H1 (cell line): ENCODE results near the gene TCEANC. TPM values are rescaled to one million over a fixed set of nuclear protein-coding genes. Genes with fewer than 3 reads are reported as not detected.

Experiments
- CTCF ChIA-PET: fragments of 300-600 bp; sonication (Branson Sonifier 250); formaldehyde crosslinking; loops from one replicate; lab custom pipeline; 2021; ENCODE audit not compliant: partially characterized antibody; lab: Charles Lee
- POLR2A ChIA-PET: fragments of 300-600 bp; sonication (Branson Sonifier 250); formaldehyde crosslinking; loops from one replicate; lab custom pipeline; 2021; ENCODE audit warnings: inconsistent platforms; ENCODE audit not compliant: partially characterized antibody; lab: Charles Lee
- DNase-seq, 2 experiments: peaks; one replicate each; pipeline versions ENCODE4 v3.0.0 to v3.0.0-alpha.2; 2010 to 2022; ENCODE audit warnings: low spot score in 2 of 2, low read depth in 1 of 2, mixed read lengths in 1 of 2
- FAIRE-seq: peaks from 2 replicates; lab custom pipeline; 2011; peaks lifted over from hg19 to GRCh38; lab: Jason Lieb, UNC
- H2AFZ ChIP-seq: 2 replicates; pipeline ENCODE4 v1.8.1; 2012; ENCODE audit warnings: low read length, inconsistent platforms
- H2AK5ac ChIP-seq: 2 replicates; pipeline ENCODE4 v1.6.1; 2013; ENCODE audit warnings: low read depth, low read length
- H2BK120ac ChIP-seq: replicated peaks from 2 replicates; pipeline ENCODE3; 2013; ENCODE audit warnings: low read depth, low read length, inconsistent platforms
- H2BK12ac ChIP-seq: 2 replicates; pipeline ENCODE4 v1.6.1; 2013; ENCODE audit warnings: low read depth, low read length
- H2BK15ac ChIP-seq: 2 replicates; pipeline ENCODE4 v1.6.1; 2013; ENCODE audit warnings: low read length
- H2BK20ac ChIP-seq: 2 replicates; pipeline ENCODE4 v1.6.1; 2013; ENCODE audit warnings: low read length
- H2BK5ac ChIP-seq: 2 replicates; pipeline ENCODE4 v1.6.1; 2013; ENCODE audit warnings: low read depth, low read length
- H3K14ac ChIP-seq: 2 replicates; pipeline ENCODE4 v1.6.1; 2013; ENCODE audit warnings: inconsistent platforms; ENCODE audit not compliant: insufficient read length
- H3K18ac ChIP-seq: 2 replicates; pipeline ENCODE4 v1.6.1; 2013; ENCODE audit warnings: low read length; ENCODE audit errors: extremely low read depth
- H3K23ac ChIP-seq: 2 replicates; pipeline ENCODE4 v1.6.1; 2013; ENCODE audit warnings: inconsistent platforms; ENCODE audit not compliant: insufficient read length
- H3K23me2 ChIP-seq: 2 replicates; pipeline ENCODE4 v1.6.1; 2013; ENCODE audit warnings: low read depth, low read length
- H3K27ac ChIP-seq: 2 replicates; pipeline ENCODE4 v1.6.1; 2011; ENCODE audit warnings: low read depth, low read length, inconsistent platforms
- H3K27me3 ChIP-seq, 4 experiments: replicated peaks in 1 of 4; 1 replicate in 1 of 4; 2 replicates in 3 of 4; pipeline versions ENCODE4 v1.6.1 to v1.8.1; 2011 to 2013; ENCODE audit warnings: low read length in 3 of 4, mild to moderate bottlenecking in 3 of 4, inconsistent platforms in 2 of 4, mixed read lengths in 2 of 4, moderate library complexity in 1 of 4; ENCODE audit not compliant: control insufficient read depth in 3 of 4, insufficient read depth in 3 of 4; ENCODE audit errors: extremely low read depth in 1 of 4
- H3K36me3 ChIP-seq, 4 experiments: 2 replicates each; pipeline versions ENCODE4 v1.6.1 to v1.8.1; 2011 to 2013; ENCODE audit warnings: mild to moderate bottlenecking in 4 of 4, low read length in 3 of 4, moderate library complexity in 2 of 4, control low read depth in 1 of 4, inconsistent platforms in 1 of 4; ENCODE audit not compliant: insufficient read depth in 4 of 4, control insufficient read depth in 2 of 4
- H3K4ac ChIP-seq: replicated peaks from 2 replicates; pipeline ENCODE3; 2013; ENCODE audit warnings: low read length, low read depth, mixed read lengths, inconsistent platforms; ENCODE audit not compliant: insufficient read length
- H3K4me1 ChIP-seq, 4 experiments: replicated peaks in 1 of 4; 1 replicate in 1 of 4; 2 replicates in 3 of 4; pipeline versions ENCODE4 v1.6.1 to v1.8.1; 2011 to 2013; ENCODE audit warnings: low read length in 3 of 4, inconsistent platforms in 2 of 4, mixed read lengths in 1 of 4; ENCODE audit not compliant: insufficient read depth in 4 of 4, control insufficient read depth in 3 of 4
- H3K4me2 ChIP-seq, 2 experiments: 2 replicates each; pipeline versions ENCODE4 v1.6.1 to v1.8.1; 2011 to 2013; ENCODE audit warnings: low read depth in 2 of 2, low read length in 2 of 2, control low read depth in 1 of 2, inconsistent platforms in 1 of 2, mild to moderate bottlenecking in 1 of 2; ENCODE audit not compliant: insufficient read depth in 1 of 2
- H3K4me3 ChIP-seq, 4 experiments: fragments of 200-600, 300-600 bp in 1 of 4; sonication (generic), shearing (Covaris generic), sonication (Bioruptor Twin) in 1 of 4; 2 replicates each; pipeline versions ENCODE4 v1.5.1 to v1.8.1; 2011 to 2016; ENCODE audit warnings: low read length in 4 of 4, low read depth in 3 of 4, control low read depth in 2 of 4, inconsistent platforms in 2 of 4, mild to moderate bottlenecking in 2 of 4, mixed read lengths in 1 of 4, moderate library complexity in 1 of 4; ENCODE audit not compliant: insufficient read depth in 2 of 4; ENCODE audit errors: extremely low read depth in 1 of 4
- H3K56ac ChIP-seq: replicated peaks from 2 replicates; pipeline ENCODE3; 2013; ENCODE audit warnings: low read depth, mild to moderate bottlenecking, mixed read lengths, low read length, inconsistent platforms; ENCODE audit not compliant: insufficient read length
- H3K79me1 ChIP-seq: 2 replicates; pipeline ENCODE4 v1.6.1; 2013; ENCODE audit warnings: low read depth, low read length, control low read depth
- H3K79me2 ChIP-seq, 2 experiments: 2 replicates each; pipeline versions ENCODE4 v1.6.1 to v1.8.1; 2012 to 2013; ENCODE audit warnings: low read length in 2 of 2, mild to moderate bottlenecking in 2 of 2, inconsistent platforms in 1 of 2; ENCODE audit not compliant: insufficient read depth in 2 of 2, control insufficient read depth in 1 of 2
- H3K9ac ChIP-seq, 4 experiments: replicated peaks in 1 of 4; 1 replicate in 1 of 4; 2 replicates in 3 of 4; pipeline versions ENCODE4 v1.6.1 to v1.8.1; 2011 to 2013; ENCODE audit warnings: low read depth in 3 of 4, low read length in 3 of 4, control low read depth in 2 of 4, mild to moderate bottlenecking in 2 of 4, moderate library complexity in 2 of 4, inconsistent platforms in 1 of 4; ENCODE audit errors: extremely low read depth in 1 of 4
- H3K9me3 ChIP-seq, 2 experiments: 2 replicates each; pipeline versions ENCODE4 v1.6.1 to v1.8.1; 2012 to 2013; ENCODE audit warnings: mild to moderate bottlenecking in 2 of 2, moderate library complexity in 2 of 2, control low read depth in 1 of 2, inconsistent platforms in 1 of 2, low read depth in 1 of 2, low read length in 1 of 2, mixed read lengths in 1 of 2; ENCODE audit not compliant: insufficient read depth in 2 of 2
- H4K20me1 ChIP-seq, 2 experiments: replicated peaks in 1 of 2; 2 replicates each; pipeline versions ENCODE3 to v1.8.1; 2011 to 2013; ENCODE audit warnings: inconsistent platforms in 2 of 2, low read length in 2 of 2, mild to moderate bottlenecking in 1 of 2; ENCODE audit not compliant: insufficient read depth in 2 of 2, control insufficient read depth in 1 of 2
- H4K5ac ChIP-seq: 2 replicates; pipeline ENCODE4 v1.6.1; 2013; ENCODE audit warnings: low read length, low read depth, mixed read lengths, inconsistent platforms; ENCODE audit not compliant: insufficient read length
- H4K8ac ChIP-seq: 2 replicates; pipeline ENCODE4 v1.8.0; 2013; ENCODE audit warnings: mild to moderate bottlenecking, moderate library complexity, low read length, inconsistent platforms; ENCODE audit not compliant: insufficient read depth; ENCODE audit errors: extremely low read depth
- H4K91ac ChIP-seq: replicated peaks from 2 replicates; pipeline ENCODE3; 2013; ENCODE audit warnings: low read length, mixed read lengths, inconsistent platforms; ENCODE audit not compliant: insufficient read length
- ASH2L ChIP-seq: fragments of 200-600, 300-600 bp; sonication (generic); IDR thresholded peaks from one replicate; pipeline ENCODE4 v1.7.1; 2017; ENCODE audit warnings: low read length
- EGR1 ChIP-seq: IDR thresholded peaks from 2 replicates; pipeline ENCODE4 v1.6.1; 2011; ENCODE audit warnings: low read depth, low read length, borderline replicate concordance
- EZH2 ChIP-seq: fragments of 200-600 bp; sonication (generic); IDR thresholded peaks from 2 replicates; pipeline ENCODE4 v1.7.1; 2012; ENCODE audit warnings: low read depth, mild to moderate bottlenecking, moderate library complexity, low read length, inconsistent platforms; ENCODE audit not compliant: severe bottlenecking
- MAFK ChIP-seq: IDR thresholded peaks from 2 replicates; pipeline ENCODE4 v1.6.1; 2012; ENCODE audit warnings: low read depth, mild to moderate bottlenecking, improper control_type of control experiment, low read length
- NANOG ChIP-seq: IDR thresholded peaks from 2 replicates; pipeline ENCODE4 v1.6.1; 2011; ENCODE audit warnings: low read length, low read depth, mild to moderate bottlenecking, inconsistent platforms; ENCODE audit not compliant: insufficient read depth, poor library complexity, severe bottlenecking
- RAD21 ChIP-seq, 2 experiments: IDR thresholded peaks in 1 of 2; conservative IDR thresholded peaks in 1 of 2; 2 replicates each; pipeline ENCODE4 v1.6.1; 2011; ENCODE audit warnings: low read depth in 2 of 2, low read length in 2 of 2, improper control_type of control experiment in 1 of 2, inconsistent platforms in 1 of 2, mild to moderate bottlenecking in 1 of 2, moderate library complexity in 1 of 2
- SP4 ChIP-seq: IDR thresholded peaks from 2 replicates; pipeline ENCODE4 v1.6.1; 2012; ENCODE audit warnings: low read length, inconsistent platforms
- TAF1 ChIP-seq: IDR thresholded peaks from 2 replicates; pipeline ENCODE4 v1.6.1; 2011; ENCODE audit warnings: mild to moderate bottlenecking, low read depth, low read length
- TAF7 ChIP-seq: optimal IDR thresholded peaks from 2 replicates; pipeline ENCODE3; 2011; ENCODE audit warnings: low read depth, mild to moderate bottlenecking, inconsistent platforms, low read length, moderate library complexity, borderline replicate concordance
- TEAD4 ChIP-seq: IDR thresholded peaks from 2 replicates; pipeline ENCODE4 v1.6.1; 2012; ENCODE audit warnings: low read depth, low read length, inconsistent platforms, mixed read lengths
- USF2 ChIP-seq: IDR thresholded peaks from 2 replicates; pipeline ENCODE4 v1.6.1; 2011; ENCODE audit warnings: low read length, improper control_type of control experiment
- WGBS, 2 experiments: shearing (Covaris generic) in 1 of 2; methylation state at CpG; one replicate each; pipeline versions ENCODE4 v1.1.6 to v1.1.7; 2013 to 2015; ENCODE audit warnings: low lambda C conversion rate in 2 of 2, mixed read lengths in 2 of 2, inconsistent platforms in 1 of 2, low coverage in 1 of 2, missing lambda C conversion rate in 1 of 2; ENCODE audit not compliant: insufficient replicate concordance in 2 of 2, insufficient coverage in 1 of 2, insufficient read length in 1 of 2; ENCODE audit errors: extremely low coverage in 1 of 2, missing lambda C conversion rate in 1 of 2; 5-methylcytosine and 5-hydroxymethylcytosine counted together
- polyA plus RNA-seq, 7 experiments: library from polyadenylated mRNA; depleted of rRNA in 3 of 7; stranded (reverse) in 5 of 7; unstranded in 2 of 7; fragments of >200 nt in 5 of 7; fragments of 200-250 nt in 2 of 7; gene quantifications; 1 replicate in 5 of 7; 2 replicates in 1 of 7; 4 replicates in 1 of 7; pipeline versions ENCODE4 v1.2.1 to v1.2.3, GENCODE V29; 2011 to 2013; ENCODE audit warnings: missing spikeins in 2 of 7, mixed read lengths in 2 of 7
- total RNA-seq: library from RNA; stranded (reverse); fragmentation: NEBNext Ultra II Directional; extraction: Animal tissue kit (Norgen Biotek cat#: 25700); gene quantifications from 2 replicates; pipeline ENCODE4 v1.2.1, GENCODE V29; 2021

The TCEANC gene
- total and polyA plus RNA-seq, 2 of the 8 experiments (the other 6 are each of a cell fraction or from before 2014, with no cell fraction given), result 0.88 to 2.0 TPM

DNA sequence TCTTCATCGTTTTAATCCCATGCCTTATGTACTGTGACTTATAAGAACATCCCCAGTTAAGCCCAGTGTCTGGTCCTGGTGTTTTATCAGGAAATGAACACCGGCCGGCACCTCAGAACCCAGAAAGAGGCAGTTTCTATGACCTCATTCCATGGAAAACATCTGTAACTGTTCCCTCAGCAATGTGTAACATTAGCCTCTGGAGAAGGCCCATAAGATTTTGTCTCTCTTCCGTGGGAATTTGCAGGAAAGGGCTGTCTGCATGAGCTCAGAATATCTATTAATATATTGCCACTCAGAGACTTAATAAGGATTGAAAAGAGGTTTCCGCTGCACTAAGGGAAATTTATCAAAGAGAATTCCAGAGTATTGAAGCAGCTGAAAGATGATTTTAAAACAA, 3.1 kb upstream of the TCEANC start:
- H3K27me3 ChIP-seq, result no peaks in the 10 kb centered on the region
- no peak overlapping the region for H4K8ac ChIP-seq
- H3K27ac ChIP-seq, result no peak overlapping the region
- H4K91ac ChIP-seq, result no peak overlapping the region
- no peak overlapping the region for H3K56ac ChIP-seq
- no peak for TF ChIP-seq RAD21 (IDR thresholded peaks at IDR 0.05 in 1 of 2, conservative IDR thresholded peaks at IDR 0.05 in 1 of 2; ENCODE audit: low read depth in 2 of 2, low read length in 2 of 2)
- no peak for TF ChIP-seq EGR1
- no peak for TF ChIP-seq USF2
- no peak for TF ChIP-seq MAFK
- TF ChIP-seq NANOG, result no peak
- no peak for TF ChIP-seq ASH2L
- TF ChIP-seq TAF7, result no peak
- TF ChIP-seq TEAD4, result no peak
- no peak for TF ChIP-seq SP4
- TF ChIP-seq TAF1, result no peak
- no peak for TF ChIP-seq EZH2
- no peak overlapping the region for H3K4ac ChIP-seq
- no peak overlapping the region for H2AK5ac ChIP-seq
- no peaks in the 10 kb centered on the region for H4K20me1 ChIP-seq
- H3K23ac ChIP-seq, result no peak overlapping the region
- FAIRE-seq (no peak), DNase-seq (no peak)
- no peak overlapping the region for H2BK5ac ChIP-seq
- H4K5ac ChIP-seq, result no peak overlapping the region
- H3K4me2 ChIP-seq, result no peak overlapping the region
- no peak overlapping the region for H2BK120ac ChIP-seq
- H2AFZ ChIP-seq, result no peak overlapping the region
- peaks cover 4% of the 10 kb centered on the region; the same call in 1 of the 2 replicates for H3K23me2 ChIP-seq
- no peak overlapping the region for H3K4me3 ChIP-seq
- ChIA-PET CTCF (interaction anchor here (0.6 to 1.5 kb wide), 4 partner anchors 36 to 143 kb away, joined by 3 to 5 read pairs (median 3); no protein-coding TSS in a partner anchor), POLR2A (interaction anchor here (1.4 kb wide), 1 partner anchor 84 kb away, joined by 4 read pairs; the partner anchor contains the start of gene TRAPPC2)
- H3K9me3 ChIP-seq, result no peaks in the 10 kb centered on the region
- H3K9ac ChIP-seq, result no peak overlapping the region
- no peaks in the 10 kb centered on the region for H3K79me2 ChIP-seq
- H2BK15ac ChIP-seq, result no peak overlapping the region
- peaks cover 0 to 3% (median 0%) of the 10 kb centered on the region in 4 experiments; a peak in 2 of 7 replicates for H3K4me1 ChIP-seq
- H3K18ac ChIP-seq, result no peak overlapping the region
- H3K79me1 ChIP-seq, result no peaks in the 10 kb centered on the region
- 94% methylated on average over 5 of the region's 5 CpGs; no CpG with 5 or more reads in 1 of the 2 experiments for WGBS, 2 experiments
- no peak overlapping the region for H3K14ac ChIP-seq
- H2BK20ac ChIP-seq, result no peak overlapping the region
- no peaks in the 10 kb centered on the region for H3K36me3 ChIP-seq
- no peak overlapping the region for H2BK12ac ChIP-seq
